H1 (cell line): Measurements from ENCODE around the gene BRI3BP.

Source experiments
- ASH2L ChIP-seq: fragments of 200-600, 300-600 bp; sonication (generic); IDR thresholded peaks from one replicate; pipeline ENCODE4 v1.7.1; 2017; ENCODE audit warnings: low read length
- CEBPB ChIP-seq: IDR thresholded peaks from 2 replicates; pipeline ENCODE4 v1.6.1; 2012; ENCODE audit warnings: low read depth, low read length
- CHD2 ChIP-seq: IDR thresholded peaks from 2 replicates; pipeline ENCODE4 v1.6.1; 2012; ENCODE audit warnings: low read length, improper control_type of control experiment
- POLR2A ChIP-seq, 2 experiments: IDR thresholded peaks; 1 replicate in 1 of 2; 2 replicates in 1 of 2; pipeline ENCODE4 v1.6.1; 2011; ENCODE audit warnings: low read depth in 2 of 2, low read length in 2 of 2, mild to moderate bottlenecking in 2 of 2; ENCODE audit errors: control extremely low read depth in 1 of 2
- POLR2AphosphoS5 ChIP-seq: IDR thresholded peaks from 2 replicates; pipeline ENCODE4 v1.6.1; 2011; ENCODE audit warnings: low read depth, low read length
- RAD21 ChIP-seq, 2 experiments: IDR thresholded peaks in 1 of 2; conservative IDR thresholded peaks in 1 of 2; 2 replicates each; pipeline ENCODE4 v1.6.1; 2011; ENCODE audit warnings: low read depth in 2 of 2, low read length in 2 of 2, improper control_type of control experiment in 1 of 2, inconsistent platforms in 1 of 2, mild to moderate bottlenecking in 1 of 2, moderate library complexity in 1 of 2
- RNF2 ChIP-seq: fragments of 200-900, 300-1000 bp; sonication (generic); IDR thresholded peaks from 2 replicates; pipeline ENCODE4 v1.7.1; 2016; ENCODE audit warnings: borderline replicate concordance, low read depth, mild to moderate bottlenecking, antibody characterized with exemption, low read length; ENCODE audit not compliant: poor library complexity, severe bottlenecking; ENCODE audit errors: missing control alignments
- YY1 ChIP-seq: IDR thresholded peaks from 2 replicates; pipeline ENCODE4 v1.6.1; 2011; ENCODE audit warnings: low read depth, mild to moderate bottlenecking, low read length
- TF ChIP-seq, protein P1 (sequence below), 3 experiments: IDR thresholded peaks; 1 replicate in 2 of 3; 2 replicates in 1 of 3; pipeline versions ENCODE4 v1.5.1 to v1.6.1; 2011; ENCODE audit warnings: low read length in 3 of 3, mild to moderate bottlenecking in 3 of 3, inconsistent platforms in 2 of 3, low read depth in 1 of 3, moderate library complexity in 1 of 3; ENCODE audit not compliant: insufficient read depth in 1 of 3; ENCODE audit errors: control extremely low read depth in 1 of 3

- TF ChIP-seq POLR2AphosphoS5 (no peak), YY1 (no peak), RNF2 (no peak), POLR2A (IDR thresholded peaks at IDR 0.05; ENCODE audit: control extremely low read depth in 1 of 2, low read depth in 2 of 2, low read length in 2 of 2) (no peak), RAD21 (IDR thresholded peaks at IDR 0.05 in 1 of 2, conservative IDR thresholded peaks at IDR 0.05 in 1 of 2; ENCODE audit: low read depth in 2 of 2, low read length in 2 of 2) (no peak), CHD2 (no peak), ASH2L (no peak), CEBPB (no peak)
- TF ChIP-seq, protein P1, sequence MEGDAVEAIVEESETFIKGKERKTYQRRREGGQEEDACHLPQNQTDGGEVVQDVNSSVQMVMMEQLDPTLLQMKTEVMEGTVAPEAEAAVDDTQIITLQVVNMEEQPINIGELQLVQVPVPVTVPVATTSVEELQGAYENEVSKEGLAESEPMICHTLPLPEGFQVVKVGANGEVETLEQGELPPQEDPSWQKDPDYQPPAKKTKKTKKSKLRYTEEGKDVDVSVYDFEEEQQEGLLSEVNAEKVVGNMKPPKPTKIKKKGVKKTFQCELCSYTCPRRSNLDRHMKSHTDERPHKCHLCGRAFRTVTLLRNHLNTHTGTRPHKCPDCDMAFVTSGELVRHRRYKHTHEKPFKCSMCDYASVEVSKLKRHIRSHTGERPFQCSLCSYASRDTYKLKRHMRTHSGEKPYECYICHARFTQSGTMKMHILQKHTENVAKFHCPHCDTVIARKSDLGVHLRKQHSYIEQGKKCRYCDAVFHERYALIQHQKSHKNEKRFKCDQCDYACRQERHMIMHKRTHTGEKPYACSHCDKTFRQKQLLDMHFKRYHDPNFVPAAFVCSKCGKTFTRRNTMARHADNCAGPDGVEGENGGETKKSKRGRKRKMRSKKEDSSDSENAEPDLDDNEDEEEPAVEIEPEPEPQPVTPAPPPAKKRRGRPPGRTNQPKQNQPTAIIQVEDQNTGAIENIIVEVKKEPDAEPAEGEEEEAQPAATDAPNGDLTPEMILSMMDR (IDR thresholded peaks at IDR 0.05; ENCODE audit: control extremely low read depth in 1 of 3, insufficient read depth in 1 of 3, low read depth in 1 of 3, low read length in 3 of 3): no peak
Measured at GRCh38 chr12:125006365-125006764, 12.9 kb downstream of the BRI3BP start.
